ENCODE measurements around the gene CXorf49B. TPM values are rescaled to one million over a fixed set of nuclear protein-coding genes. Genes with fewer than 3 reads are reported as not detected.
"Not testable (repeated sequence)": the region's sequence is repeated elsewhere in the genome, so short reads cannot be mapped to it uniquely, and the experiment has no call there.

Gene CXorf49B
- total RNA-seq (2013) = not detected
- polyA plus RNA-seq (not detected), polyA minus RNA-seq (not detected in 2 replicates), total RNA-seq (0 reads per million in 11 experiments)

GRCh38 chrX:71763049-71763448 is at the start of gene CXorf49B:
CXorf49B (plus strand) TSS chrX:71763349; CDS start chrX:71763424, 75 bp downstream.
- H3K4me3 ChIP-seq (replicated peaks in 1 of 3; ENCODE audit: low read depth in 2 of 3, low read length in 3 of 3); H3K9me3 Mint-ChIP-seq; H3K27me3 Mint-ChIP-seq (ENCODE audit: low read depth in 3 of 3); H3K36me3 Mint-ChIP-seq; H3K9ac ChIP-seq (ENCODE audit: insufficient read depth, low read length, poor library complexity, severe bottlenecking); H2AFZ ChIP-seq (ENCODE audit: insufficient read depth, low read depth, low read length, poor library complexity, severe bottlenecking); intact Hi-C loops (cut with micrococcal nuclease); H3K79me2 ChIP-seq (ENCODE audit: insufficient read depth, low read length); H3K4me1 ChIP-seq (ENCODE audit: control insufficient read depth in 1 of 2, insufficient read depth in 2 of 2, low read length in 2 of 2); H3K4me3 Mint-ChIP-seq; H3K4me2 ChIP-seq (replicated peaks; ENCODE audit: extremely low read depth, low read length, poor library complexity, severe bottlenecking); H3K4me1 Mint-ChIP-seq; H4K20me1 ChIP-seq (ENCODE audit: insufficient read depth, low read length); DNase-seq; H3K9me3 ChIP-seq (replicated peaks in 1 of 2; ENCODE audit: control insufficient read depth in 1 of 2, insufficient read depth in 1 of 2, low read length in 2 of 2); H3K27ac ChIP-seq (ENCODE audit: low read depth in 1 of 2, low read length in 2 of 2); H3K27ac Mint-ChIP-seq; H3K36me3 ChIP-seq (replicated peaks in 1 of 2; ENCODE audit: control insufficient read depth in 1 of 2, insufficient read depth in 2 of 2, low read length in 2 of 2); H3K27me3 ChIP-seq (ENCODE audit: control insufficient read depth in 2 of 2, insufficient read depth in 2 of 2, low read length in 2 of 2): not testable (repeated sequence)
- WGBS (ENCODE audit: insufficient coverage) = no CpG with 5 or more reads among the region's 34 CpGs

- intact Hi-C loops (cut with micrococcal nuclease) = not testable (repeated sequence)
These were observed 49.1 kb upstream of the CXorf49B start for GRCh38 chrX:71714064-71714463.

GRCh38 chrX:71715551-71715950 is 47.6 kb upstream of the CXorf49B start:
- H3K9me3 Mint-ChIP-seq; H3K27ac ChIP-seq (ENCODE audit: low read depth in 1 of 2, low read length in 2 of 2); H3K27ac Mint-ChIP-seq; H3K4me1 ChIP-seq (ENCODE audit: control insufficient read depth in 1 of 2, insufficient read depth in 2 of 2, low read length in 2 of 2); H3K36me3 ChIP-seq (replicated peaks in 1 of 2; ENCODE audit: control insufficient read depth in 1 of 2, insufficient read depth in 2 of 2, low read length in 2 of 2); H3K4me3 Mint-ChIP-seq; H3K4me1 Mint-ChIP-seq; H3K9ac ChIP-seq (ENCODE audit: insufficient read depth, low read length, poor library complexity, severe bottlenecking); H4K20me1 ChIP-seq (ENCODE audit: insufficient read depth, low read length); H3K79me2 ChIP-seq (ENCODE audit: insufficient read depth, low read length); H3K4me3 ChIP-seq (replicated peaks in 1 of 3; ENCODE audit: low read depth in 2 of 3, low read length in 3 of 3); H3K9me3 ChIP-seq (replicated peaks in 1 of 2; ENCODE audit: control insufficient read depth in 1 of 2, insufficient read depth in 1 of 2, low read length in 2 of 2); DNase-seq; H3K27me3 Mint-ChIP-seq (ENCODE audit: low read depth in 3 of 3); H2AFZ ChIP-seq (ENCODE audit: insufficient read depth, low read depth, low read length, poor library complexity, severe bottlenecking); intact Hi-C loops (cut with micrococcal nuclease); H3K4me2 ChIP-seq (replicated peaks; ENCODE audit: extremely low read depth, low read length, poor library complexity, severe bottlenecking); H3K36me3 Mint-ChIP-seq; H3K27me3 ChIP-seq (ENCODE audit: control insufficient read depth in 2 of 2, insufficient read depth in 2 of 2, low read length in 2 of 2): not testable (repeated sequence)
- no CpG with 5 or more reads among the region's 8 CpGs for WGBS (ENCODE audit: insufficient coverage)

More at GRCh38 chrX:71714064-71714463, 49.1 kb upstream of the CXorf49B start:
- H3K27me3 Mint-ChIP-seq (ENCODE audit: low read depth in 3 of 3); H2AFZ ChIP-seq (ENCODE audit: insufficient read depth, low read depth, low read length, poor library complexity, severe bottlenecking); H3K4me3 ChIP-seq (replicated peaks in 1 of 3; ENCODE audit: low read depth in 2 of 3, low read length in 3 of 3); H3K4me3 Mint-ChIP-seq; H3K27me3 ChIP-seq (ENCODE audit: control insufficient read depth in 2 of 2, insufficient read depth in 2 of 2, low read length in 2 of 2); DNase-seq; H3K27ac ChIP-seq (ENCODE audit: low read depth in 1 of 2, low read length in 2 of 2); H3K9me3 Mint-ChIP-seq; H3K79me2 ChIP-seq (ENCODE audit: insufficient read depth, low read length); H3K9me3 ChIP-seq (replicated peaks in 1 of 2; ENCODE audit: control insufficient read depth in 1 of 2, insufficient read depth in 1 of 2, low read length in 2 of 2); H3K4me2 ChIP-seq (replicated peaks; ENCODE audit: extremely low read depth, low read length, poor library complexity, severe bottlenecking); H3K9ac ChIP-seq (ENCODE audit: insufficient read depth, low read length, poor library complexity, severe bottlenecking); H3K36me3 ChIP-seq (replicated peaks in 1 of 2; ENCODE audit: control insufficient read depth in 1 of 2, insufficient read depth in 2 of 2, low read length in 2 of 2); H3K27ac Mint-ChIP-seq; H3K4me1 ChIP-seq (ENCODE audit: control insufficient read depth in 1 of 2, insufficient read depth in 2 of 2, low read length in 2 of 2); H3K36me3 Mint-ChIP-seq; H4K20me1 ChIP-seq (ENCODE audit: insufficient read depth, low read length); H3K4me1 Mint-ChIP-seq: not testable (repeated sequence)
- WGBS (ENCODE audit: insufficient coverage) = no CpG with 5 or more reads among the region's 14 CpGs

GRCh38 chrX:71716323-71716722 is 46.8 kb upstream of the CXorf49B start:
- H3K27ac Mint-ChIP-seq; H3K36me3 Mint-ChIP-seq; H3K9me3 Mint-ChIP-seq; H3K4me2 ChIP-seq (replicated peaks; ENCODE audit: extremely low read depth, low read length, poor library complexity, severe bottlenecking); H3K4me3 Mint-ChIP-seq; H2AFZ ChIP-seq (ENCODE audit: insufficient read depth, low read depth, low read length, poor library complexity, severe bottlenecking); intact Hi-C loops (cut with micrococcal nuclease); H3K79me2 ChIP-seq (ENCODE audit: insufficient read depth, low read length); H3K27me3 Mint-ChIP-seq (ENCODE audit: low read depth in 3 of 3); H3K36me3 ChIP-seq (replicated peaks in 1 of 2; ENCODE audit: control insufficient read depth in 1 of 2, insufficient read depth in 2 of 2, low read length in 2 of 2); DNase-seq; H3K9me3 ChIP-seq (replicated peaks in 1 of 2; ENCODE audit: control insufficient read depth in 1 of 2, insufficient read depth in 1 of 2, low read length in 2 of 2); H4K20me1 ChIP-seq (ENCODE audit: insufficient read depth, low read length); H3K9ac ChIP-seq (ENCODE audit: insufficient read depth, low read length, poor library complexity, severe bottlenecking); H3K27ac ChIP-seq (ENCODE audit: low read depth in 1 of 2, low read length in 2 of 2); H3K27me3 ChIP-seq (ENCODE audit: control insufficient read depth in 2 of 2, insufficient read depth in 2 of 2, low read length in 2 of 2); H3K4me3 ChIP-seq (replicated peaks in 1 of 3; ENCODE audit: low read depth in 2 of 3, low read length in 3 of 3); H3K4me1 ChIP-seq (ENCODE audit: control insufficient read depth in 1 of 2, insufficient read depth in 2 of 2, low read length in 2 of 2); H3K4me1 Mint-ChIP-seq: not testable (repeated sequence)
- no CpG with 5 or more reads among the region's 12 CpGs for WGBS (ENCODE audit: insufficient coverage)

Measured in CD14-positive monocyte (primary cell).